H1 (cell line): ENCODE measurements around the gene UPK3B. TPM values are rescaled to one million over a fixed set of nuclear protein-coding genes. Genes with fewer than 3 reads are reported as not detected.
"Not testable (repeated sequence)": the region's sequence is repeated elsewhere in the genome, so short reads cannot be mapped to it uniquely, and the experiment has no call there.

Experiments used
- CTCF ChIA-PET: fragments of 300-600 bp; sonication (Branson Sonifier 250); formaldehyde crosslinking; loops from one replicate; lab custom pipeline; 2021; ENCODE audit not compliant: partially characterized antibody; lab: Charles Lee
- POLR2A ChIA-PET: fragments of 300-600 bp; sonication (Branson Sonifier 250); formaldehyde crosslinking; loops from one replicate; lab custom pipeline; 2021; ENCODE audit warnings: inconsistent platforms; ENCODE audit not compliant: partially characterized antibody; lab: Charles Lee
- DNase-seq, 2 experiments: peaks; one replicate each; pipeline versions ENCODE4 v3.0.0 to v3.0.0-alpha.2; 2010 to 2022; ENCODE audit warnings: low spot score in 2 of 2, low read depth in 1 of 2, mixed read lengths in 1 of 2
- FAIRE-seq: peaks from 2 replicates; lab custom pipeline; 2011; peaks lifted over from hg19 to GRCh38; lab: Jason Lieb, UNC
- H2AFZ ChIP-seq: 2 replicates; pipeline ENCODE4 v1.8.1; 2012; ENCODE audit warnings: low read length, inconsistent platforms
- H2AK5ac ChIP-seq: 2 replicates; pipeline ENCODE4 v1.6.1; 2013; ENCODE audit warnings: low read depth, low read length
- H2BK120ac ChIP-seq: replicated peaks from 2 replicates; pipeline ENCODE3; 2013; ENCODE audit warnings: low read depth, low read length, inconsistent platforms
- H2BK12ac ChIP-seq: 2 replicates; pipeline ENCODE4 v1.6.1; 2013; ENCODE audit warnings: low read depth, low read length
- H2BK15ac ChIP-seq: 2 replicates; pipeline ENCODE4 v1.6.1; 2013; ENCODE audit warnings: low read length
- H2BK20ac ChIP-seq: 2 replicates; pipeline ENCODE4 v1.6.1; 2013; ENCODE audit warnings: low read length
- H2BK5ac ChIP-seq: 2 replicates; pipeline ENCODE4 v1.6.1; 2013; ENCODE audit warnings: low read depth, low read length
- H3K14ac ChIP-seq: 2 replicates; pipeline ENCODE4 v1.6.1; 2013; ENCODE audit warnings: inconsistent platforms; ENCODE audit not compliant: insufficient read length
- H3K18ac ChIP-seq: 2 replicates; pipeline ENCODE4 v1.6.1; 2013; ENCODE audit warnings: low read length; ENCODE audit errors: extremely low read depth
- H3K23ac ChIP-seq: 2 replicates; pipeline ENCODE4 v1.6.1; 2013; ENCODE audit warnings: inconsistent platforms; ENCODE audit not compliant: insufficient read length
- H3K23me2 ChIP-seq: 2 replicates; pipeline ENCODE4 v1.6.1; 2013; ENCODE audit warnings: low read depth, low read length
- H3K27ac ChIP-seq: 2 replicates; pipeline ENCODE4 v1.6.1; 2011; ENCODE audit warnings: low read depth, low read length, inconsistent platforms
- H3K27me3 ChIP-seq, 4 experiments: replicated peaks in 1 of 4; 1 replicate in 1 of 4; 2 replicates in 3 of 4; pipeline versions ENCODE4 v1.6.1 to v1.8.1; 2011 to 2013; ENCODE audit warnings: low read length in 3 of 4, mild to moderate bottlenecking in 3 of 4, inconsistent platforms in 2 of 4, mixed read lengths in 2 of 4, moderate library complexity in 1 of 4; ENCODE audit not compliant: control insufficient read depth in 3 of 4, insufficient read depth in 3 of 4; ENCODE audit errors: extremely low read depth in 1 of 4
- H3K36me3 ChIP-seq, 4 experiments: 2 replicates each; pipeline versions ENCODE4 v1.6.1 to v1.8.1; 2011 to 2013; ENCODE audit warnings: mild to moderate bottlenecking in 4 of 4, low read length in 3 of 4, moderate library complexity in 2 of 4, control low read depth in 1 of 4, inconsistent platforms in 1 of 4; ENCODE audit not compliant: insufficient read depth in 4 of 4, control insufficient read depth in 2 of 4
- H3K4ac ChIP-seq: replicated peaks from 2 replicates; pipeline ENCODE3; 2013; ENCODE audit warnings: low read length, low read depth, mixed read lengths, inconsistent platforms; ENCODE audit not compliant: insufficient read length
- H3K4me1 ChIP-seq, 4 experiments: replicated peaks in 1 of 4; 1 replicate in 1 of 4; 2 replicates in 3 of 4; pipeline versions ENCODE4 v1.6.1 to v1.8.1; 2011 to 2013; ENCODE audit warnings: low read length in 3 of 4, inconsistent platforms in 2 of 4, mixed read lengths in 1 of 4; ENCODE audit not compliant: insufficient read depth in 4 of 4, control insufficient read depth in 3 of 4
- H3K4me2 ChIP-seq, 2 experiments: 2 replicates each; pipeline versions ENCODE4 v1.6.1 to v1.8.1; 2011 to 2013; ENCODE audit warnings: low read depth in 2 of 2, low read length in 2 of 2, control low read depth in 1 of 2, inconsistent platforms in 1 of 2, mild to moderate bottlenecking in 1 of 2; ENCODE audit not compliant: insufficient read depth in 1 of 2
- H3K4me3 ChIP-seq, 4 experiments: fragments of 200-600, 300-600 bp in 1 of 4; sonication (generic), shearing (Covaris generic), sonication (Bioruptor Twin) in 1 of 4; 2 replicates each; pipeline versions ENCODE4 v1.5.1 to v1.8.1; 2011 to 2016; ENCODE audit warnings: low read length in 4 of 4, low read depth in 3 of 4, control low read depth in 2 of 4, inconsistent platforms in 2 of 4, mild to moderate bottlenecking in 2 of 4, mixed read lengths in 1 of 4, moderate library complexity in 1 of 4; ENCODE audit not compliant: insufficient read depth in 2 of 4; ENCODE audit errors: extremely low read depth in 1 of 4
- H3K56ac ChIP-seq: replicated peaks from 2 replicates; pipeline ENCODE3; 2013; ENCODE audit warnings: low read depth, mild to moderate bottlenecking, mixed read lengths, low read length, inconsistent platforms; ENCODE audit not compliant: insufficient read length
- H3K79me1 ChIP-seq: 2 replicates; pipeline ENCODE4 v1.6.1; 2013; ENCODE audit warnings: low read depth, low read length, control low read depth
- H3K79me2 ChIP-seq, 2 experiments: 2 replicates each; pipeline versions ENCODE4 v1.6.1 to v1.8.1; 2012 to 2013; ENCODE audit warnings: low read length in 2 of 2, mild to moderate bottlenecking in 2 of 2, inconsistent platforms in 1 of 2; ENCODE audit not compliant: insufficient read depth in 2 of 2, control insufficient read depth in 1 of 2
- H3K9ac ChIP-seq, 4 experiments: replicated peaks in 1 of 4; 1 replicate in 1 of 4; 2 replicates in 3 of 4; pipeline versions ENCODE4 v1.6.1 to v1.8.1; 2011 to 2013; ENCODE audit warnings: low read depth in 3 of 4, low read length in 3 of 4, control low read depth in 2 of 4, mild to moderate bottlenecking in 2 of 4, moderate library complexity in 2 of 4, inconsistent platforms in 1 of 4; ENCODE audit errors: extremely low read depth in 1 of 4
- H3K9me3 ChIP-seq, 2 experiments: 2 replicates each; pipeline versions ENCODE4 v1.6.1 to v1.8.1; 2012 to 2013; ENCODE audit warnings: mild to moderate bottlenecking in 2 of 2, moderate library complexity in 2 of 2, control low read depth in 1 of 2, inconsistent platforms in 1 of 2, low read depth in 1 of 2, low read length in 1 of 2, mixed read lengths in 1 of 2; ENCODE audit not compliant: insufficient read depth in 2 of 2
- H4K20me1 ChIP-seq, 2 experiments: replicated peaks in 1 of 2; 2 replicates each; pipeline versions ENCODE3 to v1.8.1; 2011 to 2013; ENCODE audit warnings: inconsistent platforms in 2 of 2, low read length in 2 of 2, mild to moderate bottlenecking in 1 of 2; ENCODE audit not compliant: insufficient read depth in 2 of 2, control insufficient read depth in 1 of 2
- H4K5ac ChIP-seq: 2 replicates; pipeline ENCODE4 v1.6.1; 2013; ENCODE audit warnings: low read length, low read depth, mixed read lengths, inconsistent platforms; ENCODE audit not compliant: insufficient read length
- H4K8ac ChIP-seq: 2 replicates; pipeline ENCODE4 v1.8.0; 2013; ENCODE audit warnings: mild to moderate bottlenecking, moderate library complexity, low read length, inconsistent platforms; ENCODE audit not compliant: insufficient read depth; ENCODE audit errors: extremely low read depth
- H4K91ac ChIP-seq: replicated peaks from 2 replicates; pipeline ENCODE3; 2013; ENCODE audit warnings: low read length, mixed read lengths, inconsistent platforms; ENCODE audit not compliant: insufficient read length
- WGBS, 2 experiments: shearing (Covaris generic) in 1 of 2; methylation state at CpG; one replicate each; pipeline versions ENCODE4 v1.1.6 to v1.1.7; 2013 to 2015; ENCODE audit warnings: low lambda C conversion rate in 2 of 2, mixed read lengths in 2 of 2, inconsistent platforms in 1 of 2, low coverage in 1 of 2, missing lambda C conversion rate in 1 of 2; ENCODE audit not compliant: insufficient replicate concordance in 2 of 2, insufficient coverage in 1 of 2, insufficient read length in 1 of 2; ENCODE audit errors: extremely low coverage in 1 of 2, missing lambda C conversion rate in 1 of 2; 5-methylcytosine and 5-hydroxymethylcytosine counted together
- polyA plus RNA-seq, 7 experiments: library from polyadenylated mRNA; depleted of rRNA in 3 of 7; stranded (reverse) in 5 of 7; unstranded in 2 of 7; fragments of >200 nt in 5 of 7; fragments of 200-250 nt in 2 of 7; gene quantifications; 1 replicate in 5 of 7; 2 replicates in 1 of 7; 4 replicates in 1 of 7; pipeline versions ENCODE4 v1.2.1 to v1.2.3, GENCODE V29; 2011 to 2013; ENCODE audit warnings: missing spikeins in 2 of 7, mixed read lengths in 2 of 7
- total RNA-seq: library from RNA; stranded (reverse); fragmentation: NEBNext Ultra II Directional; extraction: Animal tissue kit (Norgen Biotek cat#: 25700); gene quantifications from 2 replicates; pipeline ENCODE4 v1.2.1, GENCODE V29; 2021

UPK3B gene
- total and polyA plus RNA-seq, 2 of the 8 experiments (the other 6 are each of a cell fraction or from before 2014, with no cell fraction given): 5.9 to 20.6 TPM

- not testable (repeated sequence) for H3K4me2 ChIP-seq
These were observed 1.0 kb downstream of the UPK3B start for GRCh38 chr7:76511200-76511910.

More at GRCh38 chr7:76511200-76511910, 1.0 kb downstream of the UPK3B start:
- H4K8ac ChIP-seq, H2BK20ac ChIP-seq, CTCF ChIA-PET, H2AK5ac ChIP-seq, H2BK120ac ChIP-seq, H2AFZ ChIP-seq, POLR2A ChIA-PET, H2BK12ac ChIP-seq, H3K14ac ChIP-seq, H3K9me3 ChIP-seq, H3K36me3 ChIP-seq, H3K23ac ChIP-seq, H3K18ac ChIP-seq, H2BK5ac ChIP-seq, H3K27ac ChIP-seq, H3K4ac ChIP-seq, FAIRE-seq, H3K56ac ChIP-seq, H3K23me2 ChIP-seq, H3K79me1 ChIP-seq, H4K5ac ChIP-seq, H4K91ac ChIP-seq, H3K79me2 ChIP-seq, H4K20me1 ChIP-seq, H2BK15ac ChIP-seq, H3K9ac ChIP-seq, H3K27me3 ChIP-seq, H3K4me3 ChIP-seq: not testable (repeated sequence)
- WGBS, 2 experiments: 88% methylated on average over 4 of the region's 24 CpGs; no CpG with 5 or more reads in 1 of the 2 experiments
- H3K4me1 ChIP-seq: peaks cover 0 to 17% (median 11%) of the 10 kb centered on the region in 4 experiments; a peak in 6 of 7 replicates
- DNase-seq: peak in 1 of 2 experiments; percentile 45
